Measurements from ENCODE around the gene GPR17. TPM values are rescaled to one million over a fixed set of nuclear protein-coding genes. Genes with fewer than 3 reads are reported as not detected.
A peak's percentile ranks its signal among the peaks of the same experiment; 100 is the strongest.

The GPR17 gene
- total and polyA plus RNA-seq, 9 of the 15 experiments (the other 6 are each of a cell fraction or from before 2014, with no cell fraction given) = not detected

- Histone ChIP-seq H3K9ac (ENCODE audit: insufficient read depth in 1 of 2, low read depth in 2 of 2, low read length in 2 of 2) (0 out of 4 replicates have a peak overlapping the region, but pooled peaks of 1 of the 2 experiments have one; percentile 4), H3K79me2 (ENCODE audit: control insufficient read depth, insufficient read depth, low read length) (no peaks in the 10 kb centered on the region), H3K27me3 (ENCODE audit: control insufficient read depth in 2 of 2, insufficient read depth in 2 of 2, low read length in 2 of 2) (peaks cover 20 to 30% of the 10 kb centered on the region in 2 experiments), H2AFZ (ENCODE audit: low read depth, low read length) (no peak overlapping the region), H3K9me3 (replicated peaks; ENCODE audit: control insufficient read depth, insufficient read depth, low read depth, low read length) (peaks cover 7% of the 10 kb centered on the region; the same call in 1 of the 2 replicates), H3K4me2 (ENCODE audit: insufficient read depth, low read length) (no peak overlapping the region; the same call in 1 of the 2 replicates), H3K36me3 (ENCODE audit: control insufficient read depth, insufficient read depth, low read length) (no peaks in the 10 kb centered on the region), H3K27ac (ENCODE audit: extremely low read depth, low read depth, low read length) (no peak overlapping the region), H3K4me1 (replicated peaks in 1 of 2; ENCODE audit: control insufficient read depth in 2 of 2, insufficient read depth in 2 of 2, low read length in 2 of 2) (peaks cover 0 to 11% of the 10 kb centered on the region in 2 experiments; a peak in 3 of 5 replicates), H3K9me1 (ENCODE audit: control insufficient read depth, insufficient read depth, low read length) (no peaks in the 10 kb centered on the region), H4K20me1 (replicated peaks; ENCODE audit: control insufficient read depth, insufficient read depth, low read length) (no peaks in the 10 kb centered on the region), H3K4me3 (no peak overlapping the region)
- no peak for FAIRE-seq
- intact Hi-C loops (cut with micrococcal nuclease) = no loop called here
- DNase-seq (ENCODE audit: extremely low read depth in 1 of 4, low spot score in 3 of 4) = peak in 1 of 4 experiments; percentile 3
- in situ Hi-C loops (cut with MboI) = no loop called here
- ChIA-PET CTCF (ENCODE audit: low intra/inter-chr PET ratio) (no interaction called here), POLR2A (no interaction called here)
- TF ChIP-seq FOXP1 (CRISPR knock-in tag; IDR thresholded peaks at IDR 0.05) (no peak), ZNF76 (CRISPR knock-in tag; IDR thresholded peaks at IDR 0.05; ENCODE audit: borderline replicate concordance) (no peak), PATZ1 (CRISPR knock-in tag; IDR thresholded peaks at IDR 0.05; ENCODE audit: borderline replicate concordance) (no peak)
- no TSS peak for BruUV-seq (replicated peaks)
- peak; percentile 25; the same call in 1 of the 3 replicates for ATAC-seq
- WGBS (ENCODE audit: insufficient coverage, low coverage, missing lambda C conversion rate) = 7% methylated on average over 8 of the region's 8 CpGs
Measured at GRCh38 chr2:127685410-127686080, 39.6 kb downstream of the GPR17 start.

Data from K562 (cell line).